Endothelial cell of umbilical vein (primary cell): Measurements from ENCODE around the gene RPTN. TPM values are rescaled to one million over a fixed set of nuclear protein-coding genes. Genes with fewer than 3 reads are reported as not detected.

Source experiments
- BruUV-seq: library from RNA; stranded (reverse); fragments of 400-500 nt; replicated peaks from 2 replicates; lab custom pipeline; 2021; lab: Mats Ljungman, UMichigan
- CTCF ChIA-PET: fragments of 300-600, 350-600 bp; sonication (Branson Sonifier 250); formaldehyde crosslinking; loops from one replicate; lab custom pipeline; 2021; ENCODE audit warnings: antibody characterized with exemption, inconsistent platforms; lab: Charles Lee
- POLR2A ChIA-PET: fragments of 300-600, 350-600 bp; sonication (Branson Sonifier 250); formaldehyde crosslinking; loops from one replicate; lab custom pipeline; 2021; ENCODE audit warnings: antibody characterized with exemption, inconsistent platforms; lab: Charles Lee
- DNase-seq: peaks from one replicate; pipeline ENCODE4 v3.0.0-alpha.2; 2011; ENCODE audit warnings: low read depth, low spot score
- FAIRE-seq: peaks from 2 replicates; lab custom pipeline; 2011; peaks lifted over from hg19 to GRCh38; lab: Jason Lieb, UNC
- H2AFZ ChIP-seq: 2 replicates; pipeline ENCODE4 v1.6.0; 2012; ENCODE audit warnings: low read depth, low read length, control low read depth, inconsistent platforms
- H3K27ac ChIP-seq: 2 replicates; pipeline ENCODE4 v1.5.1; 2011; ENCODE audit warnings: low read depth, mild to moderate bottlenecking, control low read depth, low read length, moderate library complexity; ENCODE audit not compliant: insufficient read depth
- H3K27me3 ChIP-seq, 2 experiments: 2 replicates each; pipeline versions ENCODE4 v1.6.0 to v1.6.1; 2011; ENCODE audit warnings: low read length in 2 of 2, mixed read lengths in 1 of 2; ENCODE audit not compliant: control insufficient read depth in 2 of 2, insufficient read depth in 2 of 2
- H3K36me3 ChIP-seq, 2 experiments: 2 replicates in 1 of 2; 3 replicates in 1 of 2; pipeline ENCODE4 v1.5.1; 2011; ENCODE audit warnings: low read length in 2 of 2, mild to moderate bottlenecking in 1 of 2, moderate library complexity in 1 of 2; ENCODE audit not compliant: control insufficient read depth in 2 of 2, insufficient read depth in 2 of 2; ENCODE audit errors: extremely low read depth in 1 of 2
- H3K4me1 ChIP-seq: 3 replicates; pipeline ENCODE4 v1.5.1; 2011; ENCODE audit warnings: mild to moderate bottlenecking, low read length; ENCODE audit not compliant: control insufficient read depth, insufficient read depth; ENCODE audit errors: extremely low read depth
- H3K4me2 ChIP-seq: 2 replicates; pipeline ENCODE4 v1.6.1; 2011; ENCODE audit warnings: low read length, control low read depth, mixed read lengths; ENCODE audit not compliant: insufficient read depth
- H3K4me3 ChIP-seq, 3 experiments: fragments of 200-600 bp in 1 of 3; sonication (generic), shearing (Covaris generic) in 1 of 3; replicated peaks in 1 of 3; 2 replicates each; pipeline ENCODE4 v1.5.1; 2011 to 2016; ENCODE audit warnings: control low read depth in 3 of 3, low read length in 3 of 3, mild to moderate bottlenecking in 2 of 3, inconsistent platforms in 1 of 3, low read depth in 1 of 3, moderate library complexity in 1 of 3; ENCODE audit not compliant: insufficient read depth in 1 of 3
- H3K79me2 ChIP-seq: 2 replicates; pipeline ENCODE4 v1.6.0; 2012; ENCODE audit warnings: low read length, inconsistent platforms; ENCODE audit not compliant: control insufficient read depth, insufficient read depth
- H3K9ac ChIP-seq: replicated peaks from 2 replicates; pipeline ENCODE3; 2011; ENCODE audit warnings: low read length, control low read depth; ENCODE audit not compliant: insufficient read depth; ENCODE audit errors: extremely low read depth
- H3K9me1 ChIP-seq: replicated peaks from 3 replicates; pipeline ENCODE4 v1.6.0; 2011; ENCODE audit warnings: mild to moderate bottlenecking, low read length; ENCODE audit not compliant: control insufficient read depth, insufficient read depth; ENCODE audit errors: extremely low read depth
- H3K9me3 ChIP-seq: replicated peaks from 2 replicates; pipeline ENCODE4 v1.5.1; 2012; ENCODE audit warnings: low read length, inconsistent platforms; ENCODE audit not compliant: control insufficient read depth, insufficient read depth
- H4K20me1 ChIP-seq: replicated peaks from 2 replicates; pipeline ENCODE3; 2011; ENCODE audit warnings: mild to moderate bottlenecking, low read length; ENCODE audit not compliant: control insufficient read depth, insufficient read depth; ENCODE audit errors: extremely low read depth
- EZH2 ChIP-seq: IDR thresholded peaks from 2 replicates; pipeline ENCODE4 v1.6.1; 2012; ENCODE audit warnings: borderline replicate concordance, low read depth, mild to moderate bottlenecking, moderate library complexity, low read length, inconsistent platforms; ENCODE audit not compliant: severe bottlenecking
- FOS ChIP-seq: IDR thresholded peaks from 2 replicates; pipeline ENCODE4 v1.6.1; 2011; ENCODE audit warnings: mild to moderate bottlenecking, low read length, moderate library complexity, borderline replicate concordance; ENCODE audit not compliant: insufficient read depth
- JUN ChIP-seq: IDR thresholded peaks from 2 replicates; pipeline ENCODE4 v1.6.1; 2011; ENCODE audit warnings: borderline replicate concordance, low read depth; ENCODE audit not compliant: insufficient read length, insufficient read depth
- MYC ChIP-seq: IDR thresholded peaks from one replicate; pipeline ENCODE4 v1.6.1; 2011; ENCODE audit warnings: mild to moderate bottlenecking, low read depth, low read length
- dilution Hi-C: fragments of 300-500 bp; cut with MboI; formaldehyde crosslinking; loops from one replicate; pipeline ENCODE4 v1.15.0; 2019; ENCODE audit warnings: low sequenced_read_pairs; ENCODE audit not compliant: extremely low pct_ligation_motif_present
- intact Hi-C: fragments of 100-400 bp; cut with micrococcal nuclease; formaldehyde crosslinking; loops from one replicate; pipeline ENCODE4 v1.10.0; 2022
- polyA plus RNA-seq, 4 experiments: library from polyadenylated mRNA; depleted of rRNA in 3 of 4; stranded (reverse) in 3 of 4; unstranded in 1 of 4; fragments of >200 nt; gene quantifications; 2 replicates each; pipeline versions ENCODE4 v1.2.1 to v1.2.3, GENCODE V29; 2011 to 2012; ENCODE audit warnings: missing spikeins in 1 of 4
- total RNA-seq: library from RNA; stranded (reverse); gene quantifications from 2 replicates; pipeline ENCODE4 v1.2.3, GENCODE V29; 2021

The RPTN gene
- total and polyA plus RNA-seq, 2 donors (not counting 3 experiments of a cell fraction or from before 2014, with no cell fraction given): not detected

GRCh38 chr1:152112101-152112884, 46.7 kb downstream of the RPTN start:
- H3K27ac ChIP-seq: no peak overlapping the region
- dilution Hi-C loops: no loop called here
- DNase-seq (peak; percentile 3), FAIRE-seq (no peak)
- H3K4me1 ChIP-seq: peaks cover 33% of the 10 kb centered on the region
- no peaks in the 10 kb centered on the region for H3K9me1 ChIP-seq
- no peaks in the 10 kb centered on the region for H4K20me1 ChIP-seq
- TF ChIP-seq FOS (no peak), EZH2 (peak; percentile 63), MYC (no peak)
- no peak overlapping the region for H3K4me3 ChIP-seq
- H2AFZ ChIP-seq: peak overlapping the region; percentile 34
- peak overlapping the region; percentile 30 for H3K4me2 ChIP-seq
- ChIA-PET POLR2A (no interaction called here), CTCF (interaction anchor here (1.2 to 4.6 kb wide), 3 partner anchors 59 to 347 kb away, joined by 4 to 28 read pairs (median 6); no protein-coding TSS in a partner anchor)
- H3K36me3 ChIP-seq: no peaks in the 10 kb centered on the region
- H3K27me3 ChIP-seq: peaks cover 67 to 93% of the 10 kb centered on the region in 2 experiments
- no peaks in the 10 kb centered on the region for H3K79me2 ChIP-seq
- H3K9me3 ChIP-seq: no peaks in the 10 kb centered on the region
- BruUV-seq: no TSS peak
- intact Hi-C loops: no loop called here
- no peak overlapping the region for H3K9ac ChIP-seq

GRCh38 chr1:152111515-152111968, 47.5 kb downstream of the RPTN start:
- BruUV-seq: no TSS peak
- Histone ChIP-seq H3K79me2 (no peaks in the 10 kb centered on the region), H3K9ac (no peak overlapping the region), H3K4me1 (peaks cover 33% of the 10 kb centered on the region), H3K36me3 (no peaks in the 10 kb centered on the region), H3K4me2 (peak overlapping the region; percentile 32), H3K9me3 (no peaks in the 10 kb centered on the region), H3K27ac (no peak overlapping the region), H3K4me3 (peak overlapping the region in 1 of 3 experiments; percentile 33), H3K9me1 (no peaks in the 10 kb centered on the region), H3K27me3 (peaks cover 71 to 93% of the 10 kb centered on the region in 2 experiments), H4K20me1 (no peaks in the 10 kb centered on the region), H2AFZ (peak overlapping the region; percentile 54)
- ChIA-PET POLR2A (no interaction called here), CTCF (interaction anchor here (1.2 to 4.6 kb wide), 5 partner anchors 58 to 347 kb away, joined by 3 to 28 read pairs (median 6); no protein-coding TSS in a partner anchor)
- DNase-seq (peak; percentile 50), FAIRE-seq (no peak)
- TF ChIP-seq MYC (no peak), JUN (no peak), EZH2 (peak; percentile 15)
- dilution Hi-C loops: no loop called here
- intact Hi-C loops: no loop called here
